ENCODE results near the gene HEMK1. TPM values are rescaled to one million over a fixed set of nuclear protein-coding genes. Genes with fewer than 3 reads are reported as not detected.
A peak's percentile ranks its signal among the peaks of the same experiment; 100 is the strongest.

HEMK1 gene
- total RNA-seq, 2 experiments from 2014 or later, result 61.6 to 77.7 TPM

DNA sequence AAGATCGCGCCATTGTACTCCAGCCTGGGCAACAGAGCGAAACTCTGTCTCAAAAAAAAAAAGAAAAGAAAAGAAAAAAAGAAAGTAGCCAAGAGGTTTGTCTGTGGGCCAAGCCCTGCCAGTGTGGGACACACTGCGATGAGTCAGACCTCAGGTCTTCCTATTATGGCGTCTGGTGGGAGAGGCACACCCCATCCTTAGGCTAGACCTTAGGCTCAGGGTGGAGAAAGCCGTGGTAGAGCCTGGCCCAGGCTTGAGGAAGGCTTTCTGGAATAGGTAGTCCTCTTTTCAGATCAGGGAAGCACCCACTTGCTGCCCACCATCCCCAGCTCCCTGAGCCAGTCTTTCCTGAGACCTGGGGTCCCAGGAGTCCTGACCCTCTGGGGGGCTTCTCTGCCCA is 6.0 kb downstream of the HEMK1 start:
- Mint-ChIP-seq H3K27ac (peak overlapping the region; percentile 97), H3K36me3 (ENCODE audit: low read depth) (peaks cover 92% of the 10 kb centered on the region), H3K4me3 (no peak overlapping the region), H3K4me1 (peaks cover 61% of the 10 kb centered on the region), H3K27me3 (no peaks in the 10 kb centered on the region), H3K9me3 (ENCODE audit: low read depth) (no peaks in the 10 kb centered on the region)
- intact Hi-C loops (cut with DNase I, micrococcal nuclease), result no loop called here
- no peak for ATAC-seq
- no peak for DNase-seq
- ChIA-PET POLR2A (interaction anchor here (1.2 to 10.9 kb wide), 3 partner anchors 14 to 42 kb away, joined by 3 to 258 read pairs (median 213); no protein-coding TSS in a partner anchor), CTCF (interaction anchor here (11.5 to 19.8 kb wide), 2 partner anchors 14 to 34 kb away, joined by 185 to 647 read pairs; partner anchors contain the start of genes CISH and MAPKAPK3)

DNA sequence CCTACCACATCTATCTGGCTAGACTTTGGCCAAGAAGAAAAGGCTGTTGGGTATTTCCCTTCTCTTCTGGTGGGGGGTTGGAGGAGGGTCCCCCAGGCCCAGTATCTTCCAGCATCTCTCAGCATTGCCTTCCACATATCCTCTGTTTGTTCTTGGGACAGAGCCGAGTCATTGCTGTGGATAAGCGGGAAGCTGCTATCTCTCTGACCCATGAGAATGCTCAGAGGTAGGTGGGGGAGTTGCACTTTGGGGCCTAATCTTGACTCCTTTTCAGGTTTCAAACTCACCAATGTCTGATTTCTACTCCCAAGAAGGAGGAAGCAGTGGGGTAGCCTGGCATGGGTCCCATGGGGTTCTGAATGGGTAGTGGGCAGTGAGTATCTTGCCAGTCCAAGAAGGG is 8.0 kb downstream of the HEMK1 start:
- CTCF ChIA-PET, result interaction anchor here (0.6 to 19.8 kb wide), 2 partner anchors 32 to 1095 kb away, joined by 4 to 647 read pairs; partner anchors contain the start of genes CISH and MAPKAPK3
- H3K36me3 Mint-ChIP-seq (ENCODE audit: low read depth), result peaks cover 89% of the 10 kb centered on the region
- H3K4me3 Mint-ChIP-seq, result no peak overlapping the region
- H3K9me3 Mint-ChIP-seq (ENCODE audit: low read depth), result no peaks in the 10 kb centered on the region
- DNase-seq, result no peak
- peak overlapping the region; percentile 14 for H3K27ac Mint-ChIP-seq
- ATAC-seq, result no peak
- no peaks in the 10 kb centered on the region for H3K27me3 Mint-ChIP-seq
- H3K4me1 Mint-ChIP-seq, result peaks cover 43% of the 10 kb centered on the region
- POLR2A ChIA-PET, result interaction anchor here (10.4 to 10.9 kb wide), 2 partner anchors 12 to 25 kb away, joined by 213 to 258 read pairs; no protein-coding TSS in a partner anchor
- intact Hi-C loops (cut with DNase I, micrococcal nuclease), result no loop called here

DNA sequence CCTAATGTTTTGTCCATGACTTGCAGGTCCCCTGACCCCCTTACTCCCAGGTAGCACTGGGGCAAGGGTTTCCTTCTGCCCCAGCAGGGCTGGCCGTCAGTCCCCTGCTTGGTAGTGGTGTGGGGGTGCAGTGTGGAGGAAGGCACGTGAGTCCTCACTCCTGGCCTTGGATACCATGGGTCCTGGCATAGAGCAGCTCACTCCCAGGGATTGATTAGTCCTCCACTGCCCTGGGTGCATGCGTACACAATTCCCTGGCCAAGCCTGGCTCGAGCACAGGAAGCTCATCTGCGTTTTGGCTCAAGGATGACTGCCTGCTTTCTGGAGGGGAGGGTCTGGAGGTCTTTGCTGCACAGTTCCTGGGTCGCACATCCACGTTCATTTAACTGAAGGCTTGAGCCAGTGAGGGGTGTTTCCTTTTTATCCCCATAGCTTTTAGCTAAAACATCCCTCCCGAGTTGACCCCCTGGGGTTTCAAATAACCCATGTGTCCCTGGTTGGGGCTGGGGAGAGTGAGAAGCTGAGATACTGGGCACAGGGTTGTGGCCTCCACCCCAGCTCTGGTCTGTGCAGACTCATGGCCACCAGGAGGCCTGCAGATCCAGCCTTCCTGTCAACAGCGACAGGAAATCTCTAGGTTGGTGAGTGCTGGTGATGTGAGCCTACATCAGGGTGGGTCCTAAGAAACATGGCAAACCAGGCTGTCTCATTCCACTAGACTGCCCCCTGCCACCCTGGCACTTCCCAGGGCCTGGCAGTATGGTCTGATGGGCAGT is 11.5 kb downstream of the HEMK1 start:
- ChIA-PET POLR2A (interaction anchor here (0.5 to 1.4 kb wide), 3 partner anchors 13 to 276 kb away, joined by 3 to 4 read pairs (median 3); partner anchors contain the start of gene C3orf18), CTCF (interaction anchor here (0.6 to 19.8 kb wide), 4 partner anchors 8 to 46 kb away, joined by 3 to 647 read pairs (median 8); partner anchors contain the start of genes CISH and MAPKAPK3)
- H3K27ac Mint-ChIP-seq, result peak overlapping the region; percentile 27
- H3K4me1 Mint-ChIP-seq, result peaks cover 40% of the 10 kb centered on the region
- peaks cover 88% of the 10 kb centered on the region for H3K36me3 Mint-ChIP-seq (ENCODE audit: low read depth)
- H3K27me3 Mint-ChIP-seq, result no peaks in the 10 kb centered on the region
- intact Hi-C loops (cut with DNase I, micrococcal nuclease), result no loop called here
- DNase-seq (no peak), ATAC-seq (no peak)
- H3K4me3 Mint-ChIP-seq, result no peak overlapping the region
- H3K9me3 Mint-ChIP-seq (ENCODE audit: low read depth), result no peaks in the 10 kb centered on the region

DNA sequence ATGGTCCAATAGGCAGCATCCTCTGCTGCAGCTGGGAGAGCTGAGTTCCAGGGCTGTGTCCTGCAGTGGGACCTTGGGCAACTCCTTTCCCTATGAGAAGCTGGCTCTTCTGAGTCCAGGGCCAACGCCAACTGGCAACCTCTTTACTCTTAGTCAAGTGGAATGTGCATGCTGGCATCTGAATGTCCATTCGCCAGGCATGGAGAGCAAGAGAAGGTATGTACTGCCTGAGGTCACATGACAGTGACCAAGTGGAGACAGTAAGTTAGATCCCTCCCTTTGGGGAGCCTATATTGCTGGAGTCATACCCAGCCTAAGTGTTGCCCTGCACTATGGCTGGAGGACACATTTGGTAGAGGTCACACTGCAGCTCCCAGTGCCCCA is 12.1 kb downstream of the HEMK1 start:
- intact Hi-C loops (cut with DNase I, micrococcal nuclease), result no loop called here
- POLR2A ChIA-PET, result interaction anchor here (0.5 to 1.4 kb wide), 4 partner anchors 14 to 276 kb away, joined by 3 to 4 read pairs (median 3); partner anchors contain the start of gene C3orf18
- ATAC-seq (no peak), DNase-seq (no peak)
- CTCF ChIA-PET, result interaction anchor here (1.1 to 19.8 kb wide), 3 partner anchors 9 to 28 kb away, joined by 6 to 647 read pairs (median 9); partner anchors contain the start of genes CISH and MAPKAPK3
- Mint-ChIP-seq H3K9me3 (ENCODE audit: low read depth) (no peaks in the 10 kb centered on the region), H3K36me3 (ENCODE audit: low read depth) (peaks cover 84% of the 10 kb centered on the region), H3K4me1 (peaks cover 41% of the 10 kb centered on the region), H3K4me3 (no peak overlapping the region), H3K27me3 (no peaks in the 10 kb centered on the region), H3K27ac (peak overlapping the region; percentile 27)

DNA sequence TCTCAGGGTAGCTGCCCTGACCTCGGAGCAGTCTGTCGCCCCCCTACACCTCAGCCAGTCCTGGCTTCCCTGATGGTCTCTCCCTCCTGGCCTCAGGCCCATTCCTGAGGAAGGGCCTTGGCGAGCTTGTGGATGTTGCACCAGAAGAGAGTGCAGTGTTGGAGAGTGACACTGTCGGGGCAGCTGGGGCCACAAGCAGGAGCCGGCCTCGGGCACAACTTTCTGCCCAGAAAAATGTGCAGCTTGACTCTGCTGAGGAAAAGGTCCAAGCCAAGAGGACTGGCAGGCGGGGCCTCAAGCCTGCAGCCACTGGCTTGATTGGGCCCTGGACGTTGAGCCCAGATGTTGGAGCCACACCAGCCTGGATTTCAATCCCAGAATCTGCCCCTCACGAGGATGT is 12.8 kb downstream of the HEMK1 start:
- DNase-seq (no peak), ATAC-seq (no peak)
- ChIA-PET CTCF (interaction anchor here (0.5 to 19.8 kb wide), 4 partner anchors 10 to 858 kb away, joined by 3 to 647 read pairs (median 6); partner anchors contain the start of genes CISH, CYB561D2, GMPPB and MAPKAPK3), POLR2A (interaction anchor here (1.3 to 1.4 kb wide), 2 partner anchors 15 to 28 kb away, joined by 3 to 4 read pairs; partner anchors contain the start of gene C3orf18)
- Mint-ChIP-seq H3K27me3 (no peaks in the 10 kb centered on the region), H3K4me1 (peaks cover 47% of the 10 kb centered on the region), H3K27ac (peak overlapping the region; percentile 58), H3K4me3 (no peak overlapping the region), H3K36me3 (ENCODE audit: low read depth) (peaks cover 81% of the 10 kb centered on the region), H3K9me3 (ENCODE audit: low read depth) (no peaks in the 10 kb centered on the region)
- intact Hi-C loops (cut with DNase I, micrococcal nuclease), result no loop called here

DNA sequence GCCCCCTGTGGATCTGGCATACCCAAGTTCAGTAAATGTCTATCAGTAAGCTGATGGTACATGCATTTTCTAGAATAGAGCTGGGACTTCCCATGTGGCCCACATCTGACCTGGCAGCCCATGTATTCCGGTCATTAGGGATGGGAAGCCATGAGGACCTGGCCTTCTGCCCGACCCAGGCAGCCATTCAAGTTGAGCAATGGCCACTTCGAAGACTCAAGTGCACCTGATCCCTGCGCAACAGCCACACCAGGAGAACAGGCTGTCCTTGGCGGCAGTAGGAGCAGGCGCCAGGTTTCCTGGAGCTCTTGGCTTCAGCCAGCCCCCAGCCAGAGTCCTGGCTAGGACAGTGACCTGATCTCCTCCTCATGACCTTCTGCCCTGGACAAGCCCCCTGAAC is 14.6 kb downstream of the HEMK1 start:
- ATAC-seq (no peak), DNase-seq (no peak)
- Mint-ChIP-seq H3K27me3 (no peaks in the 10 kb centered on the region), H3K27ac (peak overlapping the region; percentile 100), H3K4me1 (peaks cover 65% of the 10 kb centered on the region), H3K36me3 (ENCODE audit: low read depth) (peaks cover 80% of the 10 kb centered on the region), H3K9me3 (ENCODE audit: low read depth) (no peaks in the 10 kb centered on the region), H3K4me3 (no peak overlapping the region)
- POLR2A ChIA-PET, result interaction anchor here (0.9 to 1.5 kb wide), 2 partner anchors 17 kb away, joined by 3 to 7 read pairs; partner anchors contain the start of gene C3orf18
- CTCF ChIA-PET, result interaction anchor here (0.6 to 19.8 kb wide), 2 partner anchors 25 to 720 kb away, joined by 4 to 647 read pairs; partner anchors contain the start of genes CISH and MAPKAPK3
- intact Hi-C loops (cut with DNase I, micrococcal nuclease), result no loop called here

DNA sequence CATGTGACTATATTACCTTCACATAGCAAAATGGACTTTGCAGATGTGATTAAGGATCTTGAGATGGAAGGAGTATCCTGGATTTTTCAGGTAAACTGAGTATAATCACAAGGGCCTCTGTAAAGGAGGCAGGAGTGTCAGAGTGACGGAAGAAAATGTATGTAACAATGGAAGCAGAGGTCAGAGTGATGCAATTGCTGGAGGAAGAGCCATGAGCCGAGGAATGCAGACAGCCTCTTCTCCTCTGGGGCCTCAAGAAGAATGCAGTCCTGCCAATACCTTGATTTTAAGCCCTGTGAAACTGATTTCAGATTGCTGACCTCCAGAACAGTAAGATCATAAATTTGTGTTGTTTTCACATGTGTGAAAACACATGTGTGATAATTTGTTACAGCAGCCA is 15.1 kb downstream of the HEMK1 start:
- H3K4me1 Mint-ChIP-seq, result peaks cover 68% of the 10 kb centered on the region
- H3K27ac Mint-ChIP-seq, result peak overlapping the region; percentile 100
- intact Hi-C loops (cut with DNase I, micrococcal nuclease), result no loop called here
- H3K9me3 Mint-ChIP-seq (ENCODE audit: low read depth), result no peaks in the 10 kb centered on the region
- ChIA-PET POLR2A (interaction anchor here (1.5 kb wide), 1 partner anchor 17 kb away, joined by 7 read pairs; no protein-coding TSS in a partner anchor), CTCF (interaction anchor here (19.8 kb wide), 1 partner anchor 25 kb away, joined by 647 read pairs; the partner anchor contains the start of genes CISH and MAPKAPK3)
- H3K27me3 Mint-ChIP-seq, result no peaks in the 10 kb centered on the region
- no peak for ATAC-seq
- no peak overlapping the region for H3K4me3 Mint-ChIP-seq
- peaks cover 78% of the 10 kb centered on the region for H3K36me3 Mint-ChIP-seq (ENCODE audit: low read depth)
- no peak for DNase-seq

DNA sequence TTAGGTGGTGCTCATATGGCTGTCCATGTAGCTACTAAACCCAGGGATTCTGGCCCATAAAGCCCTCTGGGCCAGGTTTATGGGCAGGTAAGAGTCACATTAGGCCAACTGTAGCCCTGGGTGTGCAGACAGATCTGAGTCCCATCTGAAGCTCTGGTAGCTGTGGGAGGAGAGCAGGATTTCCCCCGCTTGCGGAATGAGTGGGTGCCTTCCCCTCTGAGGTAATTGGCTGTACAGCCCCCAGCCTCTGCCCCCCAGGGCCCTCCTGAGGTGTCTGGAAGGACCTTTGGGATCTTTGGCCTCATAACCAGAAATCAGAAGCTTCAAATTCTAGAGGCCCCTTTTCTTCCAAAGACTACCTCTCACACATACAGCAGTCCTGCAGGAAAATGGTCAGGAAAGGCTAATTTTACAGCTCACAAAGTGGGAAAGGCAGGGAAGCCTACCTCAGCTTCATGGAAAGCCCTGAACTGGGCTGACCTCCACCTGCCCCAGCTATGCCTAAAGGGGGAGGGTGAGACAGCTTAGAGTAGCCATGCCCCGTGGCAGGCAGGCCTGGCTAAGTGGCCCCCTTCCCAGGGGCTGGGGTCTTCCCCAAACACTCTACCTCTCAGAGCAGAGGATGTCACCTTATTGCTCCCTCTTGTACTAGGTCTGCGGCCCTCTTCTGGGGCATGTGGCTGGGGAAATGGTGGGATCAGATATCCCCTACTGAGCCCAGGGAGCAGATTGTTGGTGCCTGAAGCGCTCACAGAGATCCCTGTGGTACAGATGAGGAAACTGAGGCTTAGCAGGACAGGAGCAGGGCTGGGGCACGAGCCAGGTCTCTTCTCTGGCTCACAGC is 16.8 kb downstream of the HEMK1 start:
- ATAC-seq (peak; percentile 7), DNase-seq (peak; percentile 81)
- Mint-ChIP-seq H3K9me3 (ENCODE audit: low read depth) (no peaks in the 10 kb centered on the region), H3K4me3 (peak overlapping the region; percentile 10), H3K36me3 (ENCODE audit: low read depth) (peaks cover 66% of the 10 kb centered on the region), H3K27ac (peak overlapping the region; percentile 100), H3K27me3 (no peaks in the 10 kb centered on the region), H3K4me1 (peaks cover 82% of the 10 kb centered on the region)
- POLR2A ChIA-PET, result interaction anchor here (0.6 to 9.2 kb wide), 7 partner anchors 12 to 235 kb away, joined by 3 to 585 read pairs (median 5); partner anchors contain the start of genes C3orf18, CISH and HEMK1
- CTCF ChIA-PET, result interaction anchor here (1.2 to 10.4 kb wide), 5 partner anchors 15 to 67 kb away, joined by 3 to 339 read pairs (median 5); partner anchors contain the start of genes C3orf18, CISH, HEMK1 and MAPKAPK3
- intact Hi-C loops (cut with DNase I, micrococcal nuclease), result no loop called here

DNA sequence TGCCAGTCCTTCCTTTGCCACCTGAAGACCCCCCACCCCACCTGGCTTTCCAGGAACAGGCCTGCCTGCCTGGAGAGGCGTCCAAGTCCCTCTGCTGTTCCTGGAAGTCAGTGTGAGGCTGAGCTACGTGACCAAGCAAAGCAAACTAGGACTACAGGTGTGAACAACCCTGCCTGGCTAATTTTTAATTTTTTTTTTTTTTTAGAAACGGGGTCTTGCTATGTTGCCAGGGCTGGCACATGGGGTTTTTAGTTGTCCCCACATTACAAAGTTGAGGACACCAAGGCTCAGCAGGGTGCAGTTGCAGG is 17.4 kb downstream of the HEMK1 start:
- intact Hi-C loops (cut with DNase I, micrococcal nuclease), result no loop called here
- ATAC-seq, result no peak
- POLR2A ChIA-PET, result interaction anchor here (0.9 to 9.2 kb wide), 6 partner anchors 13 to 29 kb away, joined by 4 to 585 read pairs (median 116); partner anchors contain the start of genes C3orf18, CISH and HEMK1

DNA sequence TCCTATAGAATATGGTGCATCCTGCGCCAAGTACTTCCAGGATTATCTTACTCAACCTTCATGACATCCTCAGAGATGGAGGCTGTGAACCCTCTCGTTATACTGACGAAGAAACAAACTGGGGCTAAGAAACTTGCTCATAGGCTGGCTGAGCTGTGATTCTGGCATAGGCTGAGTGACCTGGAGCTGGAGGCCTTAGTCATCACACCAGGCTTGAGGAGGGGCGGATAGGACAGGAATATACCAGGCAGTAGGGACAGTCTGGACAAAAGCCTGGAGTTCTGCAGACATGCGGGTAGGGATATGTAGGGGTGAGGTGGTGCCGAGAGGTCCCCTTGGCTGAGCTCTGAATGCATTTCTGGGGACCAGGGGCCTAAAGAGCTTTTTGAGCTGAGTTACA is 18.1 kb downstream of the HEMK1 start:
- ChIA-PET CTCF (interaction anchor here (0.6 to 10.4 kb wide), 6 partner anchors 16 to 159 kb away, joined by 3 to 339 read pairs (median 5); partner anchors contain the start of genes C3orf18, CISH, HEMK1 and MAPKAPK3), POLR2A (interaction anchor here (0.9 to 9.2 kb wide), 5 partner anchors 14 to 28 kb away, joined by 4 to 585 read pairs (median 228); partner anchors contain the start of genes C3orf18, CISH and HEMK1)
- Mint-ChIP-seq H3K36me3 (ENCODE audit: low read depth) (peaks cover 56% of the 10 kb centered on the region), H3K27me3 (no peaks in the 10 kb centered on the region), H3K9me3 (ENCODE audit: low read depth) (no peaks in the 10 kb centered on the region), H3K27ac (peak overlapping the region; percentile 100), H3K4me3 (peak overlapping the region; percentile 42), H3K4me1 (peaks cover 92% of the 10 kb centered on the region)
- ATAC-seq, result no peak
- intact Hi-C loops (cut with DNase I, micrococcal nuclease), result no loop called here
- DNase-seq, result peak; percentile 24

More for the DNA sequence above, 17.4 kb downstream of the HEMK1 start:
- H3K36me3 Mint-ChIP-seq (ENCODE audit: low read depth), result peaks cover 61% of the 10 kb centered on the region
- H3K4me3 Mint-ChIP-seq, result no peak overlapping the region
- H3K9me3 Mint-ChIP-seq (ENCODE audit: low read depth), result no peaks in the 10 kb centered on the region
- CTCF ChIA-PET, result interaction anchor here (0.6 to 10.4 kb wide), 4 partner anchors 15 to 33 kb away, joined by 3 to 339 read pairs (median 95); partner anchors contain the start of genes C3orf18, CISH, HEMK1 and MAPKAPK3
- H3K27ac Mint-ChIP-seq, result peak overlapping the region; percentile 100
- H3K27me3 Mint-ChIP-seq, result no peaks in the 10 kb centered on the region
- no peak for DNase-seq
- peaks cover 88% of the 10 kb centered on the region for H3K4me1 Mint-ChIP-seq

Data from activated CD4-positive, alpha-beta T cell treated with anti-CD3 and anti-CD28 coated beads for 36 hours (primary cell).